HG03442 (cell line): ENCODE data around the gene CABLES1.
"Not testable (repeated sequence)": the region's sequence is repeated elsewhere in the genome, so short reads cannot be mapped to it uniquely, and the experiment has no call there.

Source experiments
- ATAC-seq: cut with Tn5 transposase; IDR thresholded peaks from one replicate; pipeline ENCODE4 v1.9.1; 2021; ENCODE audit warnings: mild to moderate bottlenecking, moderate library complexity; ENCODE audit not compliant: unreplicated experiment

Gene CABLES1

GRCh38 chr18:23108496-23108895 is 26.8 kb upstream of the CABLES1 start:
- no peak for ATAC-seq

GRCh38 chr18:23109163-23109562 is 26.1 kb upstream of the CABLES1 start:
- not testable (repeated sequence) for ATAC-seq

- no peak for ATAC-seq
Measured at GRCh38 chr18:23113576-23113975, 21.7 kb upstream of the CABLES1 start.

GRCh38 chr18:23114171-23114881 is 21.0 kb upstream of the CABLES1 start:
- no peak for ATAC-seq

- ATAC-seq: no peak
Measured at GRCh38 chr18:23114911-23115310, 20.4 kb upstream of the CABLES1 start.

GRCh38 chr18:23115683-23116096 is 19.6 kb upstream of the CABLES1 start:
- no peak for ATAC-seq

GRCh38 chr18:23121133-23121532 is 14.2 kb upstream of the CABLES1 start:
- no peak for ATAC-seq

GRCh38 chr18:23122334-23123229 is 12.7 kb upstream of the CABLES1 start:
- no peak for ATAC-seq

- ATAC-seq: no peak
Measured at GRCh38 chr18:23126376-23127056, 8.8 kb upstream of the CABLES1 start.

- no peak for ATAC-seq
Measured at GRCh38 chr18:23127090-23127489, 8.2 kb upstream of the CABLES1 start.

GRCh38 chr18:23129355-23130002 is 5.8 kb upstream of the CABLES1 start:
- ATAC-seq: no peak

- ATAC-seq: no peak
Measured at GRCh38 chr18:23131693-23132319, 3.5 kb upstream of the CABLES1 start.

GRCh38 chr18:23133860-23134779 is 1.2 kb upstream of the CABLES1 start:
- peak; percentile 41 for ATAC-seq

- ATAC-seq: peak; percentile 21
Measured at GRCh38 chr18:23135550-23136325, 453 bp downstream of the CABLES1 start.

- ATAC-seq: no peak
Measured at GRCh38 chr18:23136326-23137096, 1.2 kb downstream of the CABLES1 start.

- ATAC-seq: no peak
Measured at GRCh38 chr18:23137097-23137635, 1.9 kb downstream of the CABLES1 start.

- ATAC-seq: no peak
Measured at GRCh38 chr18:23137788-23138216, 2.5 kb downstream of the CABLES1 start.

- no peak for ATAC-seq
Measured at GRCh38 chr18:23138471-23138870, 3.2 kb downstream of the CABLES1 start.
